ENCODE data around the gene CORO1C. TPM values are rescaled to one million over a fixed set of nuclear protein-coding genes. Genes with fewer than 3 reads are reported as not detected.

The CORO1C gene
- total RNA-seq, 1 experiment from 2014 or later, result 138 TPM

DNA sequence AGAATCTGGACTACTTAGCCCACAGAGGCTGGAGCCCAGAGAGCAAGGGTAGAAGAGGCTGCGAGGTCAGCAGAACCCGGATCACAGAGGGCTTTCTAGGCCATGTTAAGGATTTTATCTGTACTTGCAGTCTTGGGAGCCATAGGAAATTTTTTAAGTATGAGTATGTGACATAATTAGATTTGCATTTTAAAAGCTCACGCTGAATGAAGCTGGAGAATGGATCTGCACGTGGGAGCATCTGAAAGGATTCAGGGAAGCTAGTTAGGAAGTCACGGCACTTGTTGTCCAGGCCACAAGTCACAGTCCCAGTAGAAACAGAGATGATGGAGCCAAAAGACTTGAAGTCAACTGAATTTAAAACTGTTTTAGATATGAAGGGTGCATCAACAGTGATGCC, 14.1 kb downstream of the CORO1C start:
- H3K79me2 ChIP-seq (ENCODE audit: insufficient read depth, low read length), result peaks cover 95% of the 10 kb centered on the region

More for the DNA sequence above, 14.1 kb downstream of the CORO1C start:
- H3K4me2 ChIP-seq (ENCODE audit: low read length), result no peak overlapping the region
- DNase-seq (ENCODE audit: low read depth, low spot score) (no peak), ATAC-seq (no peak)
- H3K9me2 ChIP-seq (ENCODE audit: insufficient read depth), result no peaks in the 10 kb centered on the region
- intact Hi-C loops (cut with micrococcal nuclease), result no loop called here
- no peak for TF ChIP-seq ZNF274 (IDR thresholded peaks at IDR 0.05; ENCODE audit: low read depth, low read length)
- no peak for TF ChIP-seq POLR2A (IDR thresholded peaks at IDR 0.05; ENCODE audit: borderline replicate concordance, extremely low read depth, insufficient read depth, insufficient read length)
- TF ChIP-seq YY1 (IDR thresholded peaks at IDR 0.05; ENCODE audit: extremely low read depth, insufficient replicate concordance, low read depth, low read length), result no peak
- no peak for TF ChIP-seq EGR1 (IDR thresholded peaks at IDR 0.05; ENCODE audit: low read depth)
- TF ChIP-seq SP1 (IDR thresholded peaks at IDR 0.05; ENCODE audit: low read depth), result no peak
- TF ChIP-seq CBX3 (IDR thresholded peaks at IDR 0.05; ENCODE audit: low read depth), result no peak
- no peak for TF ChIP-seq CEBPB (IDR thresholded peaks at IDR 0.05; ENCODE audit: low read depth)
- TF ChIP-seq SIN3A (IDR thresholded peaks at IDR 0.05; ENCODE audit: low read depth), result no peak
- TF ChIP-seq MAX (IDR thresholded peaks at IDR 0.05), result no peak
- no peak for TF ChIP-seq ZBTB33 (IDR thresholded peaks at IDR 0.05; ENCODE audit: extremely low read depth, insufficient replicate concordance, low read length)
- H3K9ac ChIP-seq (ENCODE audit: low read length), result no peak overlapping the region
- POLR2A ChIA-PET, result no interaction called here
- CTCF ChIA-PET, result no interaction called here
- no peaks in the 10 kb centered on the region for H3K9me3 ChIP-seq (ENCODE audit: control insufficient read depth in 1 of 2, insufficient read depth in 1 of 2, low read depth in 1 of 2, low read length in 2 of 2)
- BruUV-seq (replicated peaks), result no TSS peak
- RAD21 ChIA-PET (ENCODE audit: low non-redundant PET in 1 of 2, low total read pairs in 2 of 2, uncharacterized antibody in 2 of 2, unreplicated experiment in 2 of 2), result no interaction called here
- peaks cover 4 to 19% of the 10 kb centered on the region in 2 experiments; a peak in 3 of 4 replicates for H3K4me1 ChIP-seq (ENCODE audit: control insufficient read depth in 1 of 2, insufficient read depth in 2 of 2, low read length in 2 of 2)
- H2AFZ ChIP-seq (ENCODE audit: low read depth, low read length, poor library complexity, severe bottlenecking), result no peak overlapping the region
- no peaks in the 10 kb centered on the region for H3K27me3 ChIP-seq (ENCODE audit: insufficient read depth, low read length)
- no peaks in the 10 kb centered on the region for H4K20me1 ChIP-seq (ENCODE audit: insufficient read depth)
- no peak overlapping the region for H3K27ac ChIP-seq (ENCODE audit: low read depth, low read length)
- no peak overlapping the region for H3K4me3 ChIP-seq (replicated peaks in 1 of 2; ENCODE audit: low read depth in 1 of 2, low read length in 2 of 2)
- peaks cover 0 to 16% of the 10 kb centered on the region in 2 experiments; a peak in 2 of 4 replicates for H3K36me3 ChIP-seq (ENCODE audit: control insufficient read depth in 1 of 2, insufficient read depth in 2 of 2, low read length in 2 of 2)

All from HCT116 (cell line).